Spinal cord (tissue), 10 donors: ENCODE results near the gene FRMD3. TPM values are rescaled to one million over a fixed set of nuclear protein-coding genes. Genes with fewer than 3 reads are reported as not detected.
A peak's percentile ranks its signal among the peaks of the same experiment; 100 is the strongest.

Experiments
- DNase-seq, 6 donors: peaks; one replicate each; pipeline versions ENCODE4 v3.0.0 to v3.0.0-alpha.2; 2013 to 2015; ENCODE audit warnings: low spot score in 6 of 6, low read depth in 4 of 6
- H3K27ac ChIP-seq: one replicate; pipeline ENCODE4 v1.5.1; 2013; ENCODE audit warnings: low read depth, low read length, control low read depth
- H3K27me3 ChIP-seq: one replicate; pipeline ENCODE4 v1.6.1; 2013; ENCODE audit warnings: low read length; ENCODE audit not compliant: control insufficient read depth, insufficient read depth
- H3K36me3 ChIP-seq: one replicate; pipeline ENCODE4 v1.6.1; 2013; ENCODE audit warnings: low read length; ENCODE audit not compliant: control insufficient read depth, insufficient read depth
- H3K4me1 ChIP-seq: one replicate; pipeline ENCODE4 v1.6.1; 2013; ENCODE audit warnings: low read length; ENCODE audit not compliant: control insufficient read depth, insufficient read depth
- H3K4me3 ChIP-seq: one replicate; pipeline ENCODE4 v1.5.1; 2013; ENCODE audit warnings: low read depth, low read length, control low read depth
- H3K9me3 ChIP-seq: one replicate; pipeline ENCODE4 v1.6.1; 2013; ENCODE audit warnings: low read length; ENCODE audit not compliant: control insufficient read depth, insufficient read depth
- WGBS: methylation state at CpG from one replicate; pipeline ENCODE4 v1.1.5; 2013; ENCODE audit warnings: missing lambda C conversion rate; ENCODE audit not compliant: insufficient coverage; 5-methylcytosine and 5-hydroxymethylcytosine counted together
- polyA plus RNA-seq, 2 donors: library from polyadenylated mRNA; unstranded; fragments of 120-200 nt; gene quantifications; one replicate each; pipeline ENCODE4 v1.2.1, GENCODE V29; 2013; ENCODE audit not compliant: insufficient read length in 2 of 2
- total RNA-seq, 2 donors: library from RNA; depleted of rRNA in 1 of 2; stranded (reverse); fragments of 120-200 nt in 1 of 2; fragments of >200 nt in 1 of 2; gene quantifications; one replicate each; pipeline versions ENCODE4 v1.2.3 to v1.2.4, GENCODE V29; 2013 to 2014
- donor health status: healthy.

The FRMD3 gene
- total and polyA plus RNA-seq, 4 donors, result 12.6 to 26.8 (median 16.5) TPM

DNA sequence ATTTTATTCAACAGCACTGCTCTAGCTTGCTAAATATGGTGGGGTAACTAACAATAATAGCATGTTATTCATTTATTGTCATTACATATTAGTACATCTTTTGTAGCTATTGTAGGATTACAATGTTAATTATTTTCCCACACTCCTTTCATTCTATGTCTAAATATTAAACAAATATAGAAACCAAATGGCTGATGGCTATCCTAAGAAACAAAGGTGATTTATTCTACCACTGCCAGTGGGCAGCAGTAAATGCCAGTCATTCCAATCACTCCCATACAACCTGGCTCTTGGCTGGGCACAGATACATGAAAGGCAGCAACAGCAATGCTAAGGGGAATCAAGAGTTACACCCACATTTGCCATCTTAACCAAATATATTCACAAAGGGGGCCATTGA, 84.1 kb downstream of the FRMD3 start:
- Histone ChIP-seq H3K4me3 (no peak overlapping the region), H3K27ac (no peak overlapping the region), H3K36me3 (no peaks in the 10 kb centered on the region), H3K4me1 (no peaks in the 10 kb centered on the region), H3K9me3 (no peaks in the 10 kb centered on the region), H3K27me3 (no peaks in the 10 kb centered on the region)
- no peak for DNase-seq

DNA sequence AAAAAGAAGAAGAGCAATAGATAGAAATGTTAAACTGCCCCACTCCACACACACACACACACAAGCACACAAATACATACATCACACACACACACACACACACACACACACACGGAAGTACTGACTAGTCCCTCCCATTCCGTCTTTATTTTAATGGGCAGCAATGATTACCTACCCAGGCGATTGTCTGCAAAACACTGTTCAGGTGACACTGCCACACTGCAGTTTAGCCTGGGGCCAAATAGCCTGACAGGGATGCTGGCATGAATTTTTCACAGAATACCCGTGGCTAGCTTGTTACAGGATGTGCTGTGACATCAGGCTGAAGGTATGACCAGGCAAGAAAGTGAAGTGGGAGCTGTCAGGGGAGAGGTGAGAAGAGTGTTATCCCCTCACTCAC, 86.9 kb downstream of the FRMD3 start:
- no peaks in the 10 kb centered on the region for H3K36me3 ChIP-seq
- peak in 1 of 6 donors; percentile 22 for DNase-seq
- WGBS, result 69% methylated on average over 3 of the region's 4 CpGs

GRCh38 chr9:83449983-83450382, 88.2 kb downstream of the FRMD3 start:
- Histone ChIP-seq H3K9me3 (no peaks in the 10 kb centered on the region), H3K4me1 (peaks cover 3% of the 10 kb centered on the region), H3K4me3 (no peak overlapping the region), H3K36me3 (no peaks in the 10 kb centered on the region), H3K27ac (no peak overlapping the region), H3K27me3 (no peaks in the 10 kb centered on the region)
- 66% methylated on average over 6 of the region's 6 CpGs for WGBS
- DNase-seq, result peak in 2 of 6 donors; percentile 24 to 25

More for the DNA sequence above, 86.9 kb downstream of the FRMD3 start:
- Histone ChIP-seq H3K9me3 (no peaks in the 10 kb centered on the region), H3K27me3 (no peaks in the 10 kb centered on the region), H3K4me3 (no peak overlapping the region), H3K27ac (no peak overlapping the region), H3K4me1 (peaks cover 3% of the 10 kb centered on the region)

DNA sequence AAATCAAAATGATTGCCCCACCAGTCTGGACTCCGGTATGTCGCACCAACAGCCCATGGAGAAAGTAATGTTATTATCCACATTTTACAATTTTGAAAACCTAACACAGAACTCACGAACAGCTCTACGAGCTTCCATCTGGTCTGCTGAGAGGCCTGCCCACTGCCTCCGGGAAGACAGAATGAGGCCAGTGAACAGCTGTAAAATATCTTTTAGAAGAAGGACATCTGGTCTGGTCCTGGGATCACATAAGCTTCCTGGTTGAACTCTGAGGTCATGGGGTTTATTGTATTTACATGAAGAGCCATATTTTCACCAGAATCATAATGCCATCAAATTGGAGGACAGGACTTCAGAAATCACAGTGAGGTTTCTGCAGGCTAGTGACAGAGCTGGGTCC, 89.0 kb downstream of the FRMD3 start:
- Histone ChIP-seq H3K4me1 (peaks cover 3% of the 10 kb centered on the region), H3K4me3 (no peak overlapping the region), H3K9me3 (no peaks in the 10 kb centered on the region), H3K27me3 (no peaks in the 10 kb centered on the region), H3K27ac (no peak overlapping the region), H3K36me3 (no peaks in the 10 kb centered on the region)
- 76% methylated on average over 3 of the region's 5 CpGs for WGBS
- no peak for DNase-seq

- no peaks in the 10 kb centered on the region for H3K27me3 ChIP-seq
- no peaks in the 10 kb centered on the region for H3K36me3 ChIP-seq
- H3K4me1 ChIP-seq, result peaks cover 3% of the 10 kb centered on the region
- H3K27ac ChIP-seq, result no peak overlapping the region
- no peak overlapping the region for H3K4me3 ChIP-seq
- no peaks in the 10 kb centered on the region for H3K9me3 ChIP-seq
- DNase-seq, result no peak
- 83% methylated on average over 4 of the region's 5 CpGs for WGBS
Observed at GRCh38 chr9:83448626-83449025, 89.6 kb downstream of the FRMD3 start.

DNA sequence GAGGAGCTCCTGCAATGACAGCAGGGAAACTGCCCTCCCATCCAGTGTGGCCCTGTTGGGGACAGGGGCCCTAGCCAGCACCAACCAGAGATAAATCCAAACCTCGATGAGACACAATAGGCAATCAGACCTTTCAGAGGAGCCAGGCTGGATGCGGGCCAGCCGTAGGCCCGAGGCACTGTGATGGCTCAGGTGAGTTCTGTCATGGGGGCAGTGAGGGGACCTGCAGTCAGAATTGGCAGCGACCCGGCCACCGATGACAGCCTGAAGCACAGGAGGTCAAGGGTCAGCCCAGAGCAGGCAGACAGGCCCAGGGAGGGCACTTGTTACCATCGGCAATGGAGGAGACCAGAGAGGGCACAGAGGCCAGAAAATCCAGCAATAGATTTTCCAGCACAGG, 90.8 kb downstream of the FRMD3 start:
- H3K27ac ChIP-seq, result no peak overlapping the region
- H3K4me1 ChIP-seq, result peaks cover 3% of the 10 kb centered on the region
- H3K9me3 ChIP-seq, result no peaks in the 10 kb centered on the region
- no peaks in the 10 kb centered on the region for H3K27me3 ChIP-seq
- H3K36me3 ChIP-seq, result no peaks in the 10 kb centered on the region
- no peak overlapping the region for H3K4me3 ChIP-seq
- DNase-seq, result no peak
- 90% methylated on average over 8 of the region's 8 CpGs for WGBS

DNA sequence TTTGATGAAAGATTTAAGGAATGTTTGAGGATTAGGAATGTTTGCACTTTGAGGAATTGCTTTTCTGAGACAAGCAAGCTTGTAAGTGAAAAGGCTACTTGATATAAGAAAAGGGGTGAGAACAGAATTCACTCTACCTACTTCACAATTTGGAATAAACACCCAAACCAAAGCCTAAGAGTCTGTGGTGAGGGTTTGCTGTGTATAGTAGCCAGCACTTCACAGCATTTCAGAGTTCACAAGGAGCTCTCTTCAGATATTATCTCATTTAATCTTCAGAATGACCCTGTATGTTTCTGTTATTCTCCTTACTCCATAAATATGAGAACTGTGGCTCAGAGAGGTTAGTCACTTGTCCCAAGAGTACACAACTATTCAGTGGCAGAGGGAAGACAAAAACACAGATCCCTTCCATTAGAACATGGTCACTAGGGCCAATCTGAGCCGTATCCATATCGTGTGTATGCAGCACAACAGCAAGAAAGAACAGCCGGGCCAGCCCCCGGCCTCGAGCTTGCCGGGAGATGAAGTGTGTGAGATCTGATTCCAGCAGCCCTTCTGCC, 92.4 kb downstream of the FRMD3 start:
- Histone ChIP-seq H3K9me3 (no peaks in the 10 kb centered on the region), H3K27ac (no peak overlapping the region), H3K4me1 (peaks cover 3% of the 10 kb centered on the region), H3K36me3 (no peaks in the 10 kb centered on the region), H3K27me3 (no peaks in the 10 kb centered on the region), H3K4me3 (no peak overlapping the region)
- no peak for DNase-seq
- WGBS, result no CpG with 5 or more reads among the region's 6 CpGs

DNA sequence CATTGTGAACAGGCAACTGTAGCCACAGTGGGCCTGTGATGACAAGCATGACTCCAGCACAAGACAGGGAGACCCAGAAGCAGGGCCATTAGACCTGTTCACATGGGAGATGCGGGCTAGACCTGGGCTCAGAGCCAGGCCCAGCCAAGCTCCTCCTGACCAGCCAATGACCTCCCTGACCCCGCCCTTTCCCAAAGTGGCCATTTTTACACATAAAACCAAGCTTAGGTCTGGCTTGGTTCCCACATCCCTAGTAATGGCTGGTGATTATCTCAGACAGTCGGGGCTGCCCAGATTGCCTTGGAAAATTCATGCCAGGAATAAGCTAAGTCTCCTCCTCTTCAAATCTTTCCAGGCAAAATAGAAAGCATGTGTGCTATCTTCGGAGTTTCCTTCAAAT, 94.1 kb downstream of the FRMD3 start:
- WGBS, result 76% methylated on average over 4 of the region's 4 CpGs
- H3K27ac ChIP-seq, result no peak overlapping the region

GRCh38 chr9:83441390-83441789, 96.8 kb downstream of the FRMD3 start:
- Histone ChIP-seq H3K9me3 (no peaks in the 10 kb centered on the region), H3K27ac (no peak overlapping the region)
- WGBS, result 60% methylated on average over 3 of the region's 3 CpGs

More for the DNA sequence above, 94.1 kb downstream of the FRMD3 start:
- H3K4me1 ChIP-seq, result peaks cover 3% of the 10 kb centered on the region
- no peak overlapping the region for H3K4me3 ChIP-seq
- H3K9me3 ChIP-seq, result no peaks in the 10 kb centered on the region
- H3K36me3 ChIP-seq, result no peaks in the 10 kb centered on the region
- DNase-seq, result peak in 1 of 6 donors; percentile 60
- H3K27me3 ChIP-seq, result no peaks in the 10 kb centered on the region

DNA sequence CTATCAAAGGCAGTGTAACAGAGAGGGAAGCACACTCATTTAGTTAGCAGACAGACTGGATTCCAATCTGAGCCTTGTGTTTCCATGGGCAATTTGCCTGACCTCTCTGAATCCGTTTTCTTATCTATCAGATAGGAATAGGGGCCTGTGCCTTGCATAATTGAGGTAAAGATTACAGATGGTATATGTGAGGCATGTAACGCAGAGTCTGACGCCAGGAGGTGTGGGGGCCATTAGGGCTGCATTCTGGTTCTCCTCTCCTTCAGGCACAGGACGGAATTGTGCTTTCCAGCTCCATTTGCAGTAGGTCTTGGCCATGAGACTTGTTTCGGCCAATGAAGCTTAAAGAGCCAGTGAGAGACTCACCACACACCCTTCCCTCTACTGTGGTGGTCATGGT, 97.6 kb downstream of the FRMD3 start:
- Histone ChIP-seq H3K27me3 (no peaks in the 10 kb centered on the region), H3K27ac (no peak overlapping the region), H3K9me3 (no peaks in the 10 kb centered on the region), H3K4me1 (no peaks in the 10 kb centered on the region), H3K36me3 (no peaks in the 10 kb centered on the region), H3K4me3 (no peak overlapping the region)
- DNase-seq, result no peak
- 96% methylated on average over 4 of the region's 5 CpGs for WGBS

More at GRCh38 chr9:83441390-83441789, 96.8 kb downstream of the FRMD3 start:
- no peaks in the 10 kb centered on the region for H3K36me3 ChIP-seq
- no peaks in the 10 kb centered on the region for H3K27me3 ChIP-seq
- H3K4me1 ChIP-seq, result no peaks in the 10 kb centered on the region
- H3K4me3 ChIP-seq, result no peak overlapping the region
- DNase-seq, result peak in 1 of 6 donors; percentile 58
